ENCODE results near the gene GAL3ST2. TPM values are rescaled to one million over a fixed set of nuclear protein-coding genes. Genes with fewer than 3 reads are reported as not detected.

GAL3ST2 gene
- total RNA-seq, 1 donor from 2014 or later: not detected

GRCh38 chr2:241733391-241734207 lies 43.0 kb upstream of the GAL3ST2 start:
- DNase-seq (ENCODE audit: low read depth): no peak
- H3K9ac ChIP-seq (ENCODE audit: low read length): peak overlapping the region; percentile 50
- peak overlapping the region; percentile 93 for H2AFZ ChIP-seq (ENCODE audit: low read depth, low read length)

GRCh38 chr2:241734208-241734466 lies 42.5 kb upstream of the GAL3ST2 start:
- no peaks in the 10 kb centered on the region for H3K9me3 Mint-ChIP-seq (ENCODE audit: unreplicated experiment)
- no peak for DNase-seq (ENCODE audit: low read depth)
- FAIRE-seq: no peak
- Histone ChIP-seq H2AFZ (ENCODE audit: low read depth, low read length) (peak overlapping the region; percentile 93), H3K9me3 (ENCODE audit: insufficient read depth, low read depth, low read length) (no peaks in the 10 kb centered on the region), H3K9ac (ENCODE audit: low read length) (peak overlapping the region; percentile 50), H3K36me3 (ENCODE audit: insufficient read depth, low read length) (no peaks in the 10 kb centered on the region), H3K79me2 (ENCODE audit: insufficient read depth, low read length) (peaks cover 3% of the 10 kb centered on the region), H3K4me3 (ENCODE audit: insufficient read depth, low read depth, low read length) (peak overlapping the region; percentile 44), H3K27ac (ENCODE audit: low read depth, low read length) (no peak overlapping the region), H3K4me2 (ENCODE audit: low read length) (peak overlapping the region; percentile 96), H4K20me1 (ENCODE audit: insufficient read depth, low read length) (peaks cover 15% of the 10 kb centered on the region), H3K27me3 (ENCODE audit: insufficient read depth, low read length) (no peaks in the 10 kb centered on the region), H3K4me1 (ENCODE audit: insufficient read depth, low read length) (peaks cover 11% of the 10 kb centered on the region)
- TF ChIP-seq CTCF (IDR thresholded peaks at IDR 0.05; ENCODE audit: insufficient read depth, low read depth, low read length) (no peak), EZH2 (IDR thresholded peaks at IDR 0.05; ENCODE audit: insufficient read depth, low read length) (no peak)
- H3K4me1 Mint-ChIP-seq (ENCODE audit: low read depth, unreplicated experiment): peaks cover 2% of the 10 kb centered on the region
- H3K27ac Mint-ChIP-seq (ENCODE audit: unreplicated experiment): no peak overlapping the region
- H3K36me3 Mint-ChIP-seq (ENCODE audit: low read depth, unreplicated experiment): no peaks in the 10 kb centered on the region
- H3K4me3 Mint-ChIP-seq (ENCODE audit: unreplicated experiment): no peak overlapping the region
- H3K27me3 Mint-ChIP-seq (ENCODE audit: low read depth, unreplicated experiment): peaks cover 2% of the 10 kb centered on the region

More at GRCh38 chr2:241733391-241734207, 43.0 kb upstream of the GAL3ST2 start:
- Histone ChIP-seq H3K4me2 (ENCODE audit: low read length) (peak overlapping the region; percentile 96), H3K4me1 (ENCODE audit: insufficient read depth, low read length) (peaks cover 11% of the 10 kb centered on the region), H3K27me3 (ENCODE audit: insufficient read depth, low read length) (no peaks in the 10 kb centered on the region), H3K27ac (ENCODE audit: low read depth, low read length) (no peak overlapping the region), H3K9me3 (ENCODE audit: insufficient read depth, low read depth, low read length) (no peaks in the 10 kb centered on the region), H3K36me3 (ENCODE audit: insufficient read depth, low read length) (peaks cover 2% of the 10 kb centered on the region), H3K79me2 (ENCODE audit: insufficient read depth, low read length) (peaks cover 3% of the 10 kb centered on the region), H3K4me3 (ENCODE audit: insufficient read depth, low read depth, low read length) (peak overlapping the region; percentile 44), H4K20me1 (ENCODE audit: insufficient read depth, low read length) (peaks cover 12% of the 10 kb centered on the region)
- peak overlapping the region; percentile 74 for H3K4me3 Mint-ChIP-seq (ENCODE audit: unreplicated experiment)
- TF ChIP-seq CTCF (IDR thresholded peaks at IDR 0.05; ENCODE audit: insufficient read depth, low read depth, low read length): no peak
- TF ChIP-seq EZH2 (IDR thresholded peaks at IDR 0.05; ENCODE audit: insufficient read depth, low read length): no peak
- peaks cover 2% of the 10 kb centered on the region for H3K4me1 Mint-ChIP-seq (ENCODE audit: low read depth, unreplicated experiment)
- no peaks in the 10 kb centered on the region for H3K9me3 Mint-ChIP-seq (ENCODE audit: unreplicated experiment)
- no peaks in the 10 kb centered on the region for H3K36me3 Mint-ChIP-seq (ENCODE audit: low read depth, unreplicated experiment)
- H3K27ac Mint-ChIP-seq (ENCODE audit: unreplicated experiment): peak overlapping the region; percentile 41
- no peak for FAIRE-seq
- peaks cover 2% of the 10 kb centered on the region for H3K27me3 Mint-ChIP-seq (ENCODE audit: low read depth, unreplicated experiment)
